ENCODE data around the gene C5orf58. TPM values are rescaled to one million over a fixed set of nuclear protein-coding genes. Genes with fewer than 3 reads are reported as not detected.

C5orf58 gene
- polyA plus RNA-seq, 1 donor from 2014 or later: not detected

DNA sequence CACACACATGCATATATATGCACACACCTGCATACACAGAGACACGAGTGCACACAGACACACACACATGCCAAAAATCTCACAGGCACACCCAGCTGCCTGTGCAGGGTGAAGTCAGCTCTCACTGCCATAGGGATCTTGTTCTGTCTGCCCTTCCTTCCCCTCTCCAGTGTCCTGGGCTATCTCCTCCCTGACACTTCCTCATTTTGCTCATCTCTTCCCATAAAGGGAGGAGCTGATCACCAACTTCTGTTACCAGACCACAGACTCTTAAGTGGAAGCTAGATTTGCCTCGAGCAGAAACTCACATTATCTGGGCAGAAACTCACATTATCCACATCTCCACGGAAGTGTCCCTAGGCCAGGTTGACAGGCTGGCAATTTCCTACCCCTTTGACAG, 36.1 kb downstream of the C5orf58 start:
- Histone ChIP-seq H2AFZ (ENCODE audit: low read depth, low read length) (no peak overlapping the region), H4K20me1 (ENCODE audit: insufficient read depth) (no peaks in the 10 kb centered on the region), H3F3A (ENCODE audit: insufficient read depth, low read length, poor library complexity, severe bottlenecking) (no peaks in the 10 kb centered on the region), H3K4me3 (ENCODE audit: low read length) (no peak overlapping the region), H3K4me2 (ENCODE audit: low read length) (no peak overlapping the region), H3K9me2 (ENCODE audit: insufficient read depth, low read length) (no peaks in the 10 kb centered on the region), H3K9me3 (ENCODE audit: low read length) (no peaks in the 10 kb centered on the region), H3K9ac (ENCODE audit: low read length) (no peak overlapping the region), H3K27ac (ENCODE audit: low read length) (no peak overlapping the region), H3K27me3 (ENCODE audit: insufficient read depth, low read depth, low read length) (no peaks in the 10 kb centered on the region), H3K36me3 (ENCODE audit: insufficient read depth, low read length) (no peaks in the 10 kb centered on the region), H3K79me2 (replicated peaks; ENCODE audit: insufficient read depth, low read length) (no peaks in the 10 kb centered on the region)
- no peak for TF ChIP-seq SMC3 (conservative IDR thresholded peaks at IDR 0.05; ENCODE audit: poor library complexity)
- no peak for TF ChIP-seq MXI1 (conservative IDR thresholded peaks at IDR 0.05; ENCODE audit: poor library complexity, severe bottlenecking)
- no peak for TF ChIP-seq POLR2AphosphoS5 (IDR thresholded peaks at IDR 0.05)
- TF ChIP-seq RAD21 (conservative IDR thresholded peaks at IDR 0.05): no peak
- TF ChIP-seq, protein P1, sequence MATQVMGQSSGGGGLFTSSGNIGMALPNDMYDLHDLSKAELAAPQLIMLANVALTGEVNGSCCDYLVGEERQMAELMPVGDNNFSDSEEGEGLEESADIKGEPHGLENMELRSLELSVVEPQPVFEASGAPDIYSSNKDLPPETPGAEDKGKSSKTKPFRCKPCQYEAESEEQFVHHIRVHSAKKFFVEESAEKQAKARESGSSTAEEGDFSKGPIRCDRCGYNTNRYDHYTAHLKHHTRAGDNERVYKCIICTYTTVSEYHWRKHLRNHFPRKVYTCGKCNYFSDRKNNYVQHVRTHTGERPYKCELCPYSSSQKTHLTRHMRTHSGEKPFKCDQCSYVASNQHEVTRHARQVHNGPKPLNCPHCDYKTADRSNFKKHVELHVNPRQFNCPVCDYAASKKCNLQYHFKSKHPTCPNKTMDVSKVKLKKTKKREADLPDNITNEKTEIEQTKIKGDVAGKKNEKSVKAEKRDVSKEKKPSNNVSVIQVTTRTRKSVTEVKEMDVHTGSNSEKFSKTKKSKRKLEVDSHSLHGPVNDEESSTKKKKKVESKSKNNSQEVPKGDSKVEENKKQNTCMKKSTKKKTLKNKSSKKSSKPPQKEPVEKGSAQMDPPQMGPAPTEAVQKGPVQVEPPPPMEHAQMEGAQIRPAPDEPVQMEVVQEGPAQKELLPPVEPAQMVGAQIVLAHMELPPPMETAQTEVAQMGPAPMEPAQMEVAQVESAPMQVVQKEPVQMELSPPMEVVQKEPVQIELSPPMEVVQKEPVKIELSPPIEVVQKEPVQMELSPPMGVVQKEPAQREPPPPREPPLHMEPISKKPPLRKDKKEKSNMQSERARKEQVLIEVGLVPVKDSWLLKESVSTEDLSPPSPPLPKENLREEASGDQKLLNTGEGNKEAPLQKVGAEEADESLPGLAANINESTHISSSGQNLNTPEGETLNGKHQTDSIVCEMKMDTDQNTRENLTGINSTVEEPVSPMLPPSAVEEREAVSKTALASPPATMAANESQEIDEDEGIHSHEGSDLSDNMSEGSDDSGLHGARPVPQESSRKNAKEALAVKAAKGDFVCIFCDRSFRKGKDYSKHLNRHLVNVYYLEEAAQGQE (IDR thresholded peaks at IDR 0.05; ENCODE audit: borderline replicate concordance): no peak
- no peak for TF ChIP-seq EP300 (conservative IDR thresholded peaks at IDR 0.05; ENCODE audit: poor library complexity, severe bottlenecking)
- TF ChIP-seq, protein P2, sequence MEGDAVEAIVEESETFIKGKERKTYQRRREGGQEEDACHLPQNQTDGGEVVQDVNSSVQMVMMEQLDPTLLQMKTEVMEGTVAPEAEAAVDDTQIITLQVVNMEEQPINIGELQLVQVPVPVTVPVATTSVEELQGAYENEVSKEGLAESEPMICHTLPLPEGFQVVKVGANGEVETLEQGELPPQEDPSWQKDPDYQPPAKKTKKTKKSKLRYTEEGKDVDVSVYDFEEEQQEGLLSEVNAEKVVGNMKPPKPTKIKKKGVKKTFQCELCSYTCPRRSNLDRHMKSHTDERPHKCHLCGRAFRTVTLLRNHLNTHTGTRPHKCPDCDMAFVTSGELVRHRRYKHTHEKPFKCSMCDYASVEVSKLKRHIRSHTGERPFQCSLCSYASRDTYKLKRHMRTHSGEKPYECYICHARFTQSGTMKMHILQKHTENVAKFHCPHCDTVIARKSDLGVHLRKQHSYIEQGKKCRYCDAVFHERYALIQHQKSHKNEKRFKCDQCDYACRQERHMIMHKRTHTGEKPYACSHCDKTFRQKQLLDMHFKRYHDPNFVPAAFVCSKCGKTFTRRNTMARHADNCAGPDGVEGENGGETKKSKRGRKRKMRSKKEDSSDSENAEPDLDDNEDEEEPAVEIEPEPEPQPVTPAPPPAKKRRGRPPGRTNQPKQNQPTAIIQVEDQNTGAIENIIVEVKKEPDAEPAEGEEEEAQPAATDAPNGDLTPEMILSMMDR (IDR thresholded peaks at IDR 0.05; ENCODE audit: poor library complexity, severe bottlenecking): no peak
- no peak for TF ChIP-seq EZH2 (IDR thresholded peaks at IDR 0.05; ENCODE audit: borderline replicate concordance, insufficient read depth, low read length, poor library complexity, severe bottlenecking)
- no peak for TF ChIP-seq TAF1 (IDR thresholded peaks at IDR 0.05; ENCODE audit: low read depth)

DNA sequence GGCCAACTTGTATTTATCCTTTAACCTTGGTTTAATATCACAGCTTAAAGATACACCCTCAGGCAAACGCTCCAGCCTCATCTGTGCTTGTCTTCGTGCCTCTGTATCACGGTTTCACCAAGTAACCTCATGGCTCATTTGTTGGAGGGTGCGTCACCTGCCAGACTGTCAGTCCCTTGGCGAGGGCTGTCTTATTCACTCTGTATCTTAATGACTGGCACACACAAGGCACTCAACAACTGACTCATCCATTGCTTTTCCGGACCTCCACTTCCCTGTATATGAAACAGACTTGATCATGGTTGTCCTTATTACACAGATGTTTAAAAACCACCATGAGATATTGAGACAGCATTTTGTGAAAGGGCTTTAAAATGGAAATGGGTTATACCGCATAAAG, 36.8 kb downstream of the C5orf58 start:
- no peak overlapping the region for H3K4me2 ChIP-seq (ENCODE audit: low read length)
- no peak overlapping the region for H3K27ac ChIP-seq (ENCODE audit: low read length)
- no peaks in the 10 kb centered on the region for H3K27me3 ChIP-seq (ENCODE audit: insufficient read depth, low read depth, low read length)
- H3F3A ChIP-seq (ENCODE audit: insufficient read depth, low read length, poor library complexity, severe bottlenecking): no peaks in the 10 kb centered on the region
- H2AFZ ChIP-seq (ENCODE audit: low read depth, low read length): no peak overlapping the region
- no peaks in the 10 kb centered on the region for H3K36me3 ChIP-seq (ENCODE audit: insufficient read depth, low read length)
- H3K9ac ChIP-seq (ENCODE audit: low read length): no peak overlapping the region
- no peaks in the 10 kb centered on the region for H3K79me2 ChIP-seq (replicated peaks; ENCODE audit: insufficient read depth, low read length)
- no peaks in the 10 kb centered on the region for H3K9me2 ChIP-seq (ENCODE audit: insufficient read depth, low read length)
- H3K4me3 ChIP-seq (ENCODE audit: low read length): no peak overlapping the region
- no peaks in the 10 kb centered on the region for H4K20me1 ChIP-seq (ENCODE audit: insufficient read depth)
- TF ChIP-seq MXI1 (conservative IDR thresholded peaks at IDR 0.05; ENCODE audit: poor library complexity, severe bottlenecking): no peak
- no peak for TF ChIP-seq RAD21 (conservative IDR thresholded peaks at IDR 0.05)
- TF ChIP-seq, protein P1 (IDR thresholded peaks at IDR 0.05; ENCODE audit: borderline replicate concordance): no peak
- no peak for TF ChIP-seq EP300 (conservative IDR thresholded peaks at IDR 0.05; ENCODE audit: poor library complexity, severe bottlenecking)
- no peak for TF ChIP-seq EZH2 (IDR thresholded peaks at IDR 0.05; ENCODE audit: borderline replicate concordance, insufficient read depth, low read length, poor library complexity, severe bottlenecking)
- TF ChIP-seq TAF1 (IDR thresholded peaks at IDR 0.05; ENCODE audit: low read depth): no peak
- TF ChIP-seq, protein P2 (IDR thresholded peaks at IDR 0.05; ENCODE audit: poor library complexity, severe bottlenecking): no peak
- TF ChIP-seq SMC3 (conservative IDR thresholded peaks at IDR 0.05; ENCODE audit: poor library complexity): no peak
- TF ChIP-seq POLR2AphosphoS5 (IDR thresholded peaks at IDR 0.05): no peak
- no peaks in the 10 kb centered on the region for H3K9me3 ChIP-seq (ENCODE audit: low read length)
